ENCODE measurements around the gene GLA. TPM values are rescaled to one million over a fixed set of nuclear protein-coding genes. Genes with fewer than 3 reads are reported as not detected.

The GLA gene
- total and polyA plus RNA-seq, 2 donors (not counting 1 experiment from before 2014, with no cell fraction given): 22.1 to 42.7 TPM

DNA sequence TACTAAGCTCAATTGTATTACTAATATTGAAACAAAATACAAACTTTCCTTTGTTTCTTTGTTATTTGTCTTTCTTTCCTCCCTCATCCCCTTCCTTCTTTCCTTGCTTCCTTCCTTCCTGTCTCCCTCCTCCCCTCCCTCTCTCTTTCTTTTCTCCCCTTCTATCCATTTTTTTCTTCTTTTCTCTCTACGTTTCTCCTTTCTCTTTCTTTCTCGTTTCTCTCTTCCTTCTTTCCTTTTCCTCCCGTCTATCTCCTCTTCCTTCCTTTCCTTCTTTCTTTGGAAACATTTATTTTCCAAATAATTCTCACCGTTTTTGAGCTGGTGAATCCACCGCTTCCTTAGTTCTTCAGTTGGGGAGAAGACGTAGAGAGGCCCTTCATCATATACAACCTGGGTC is 38.0 kb downstream of the GLA start:
- peaks cover 0 to 50% of the 10 kb centered on the region in 2 experiments for H3K36me3 ChIP-seq (replicated peaks in 1 of 2; ENCODE audit: control extremely low read depth in 1 of 2, control insufficient read depth in 1 of 2, extremely low read depth in 1 of 2, insufficient read depth in 2 of 2, low read length in 1 of 2)
- CTCF ChIA-PET: interaction anchor here (1.8 kb wide), 1 partner anchor 14 kb away, joined by 4 read pairs; no protein-coding TSS in a partner anchor

DNA sequence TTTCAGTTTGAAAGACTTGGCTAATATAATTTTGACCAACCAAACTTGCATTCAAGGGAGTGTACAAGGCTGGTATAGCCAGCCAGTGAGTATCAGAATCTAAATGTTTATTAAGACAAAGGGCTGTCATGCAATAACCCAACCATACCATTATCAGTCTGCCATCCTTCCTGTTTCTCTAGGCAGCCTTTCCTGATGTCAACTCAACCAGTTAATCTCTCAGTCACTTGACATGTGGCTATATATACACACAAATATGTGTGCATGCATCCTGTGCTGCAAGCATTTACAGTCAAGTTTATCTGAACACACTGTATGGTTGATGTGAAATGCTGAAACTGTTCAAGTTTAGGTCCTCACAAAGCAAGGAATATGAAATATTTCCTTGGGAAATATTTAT is 38.9 kb downstream of the GLA start:
- Histone ChIP-seq H3K4me3 (ENCODE audit: control extremely low read depth in 1 of 5, extremely low read depth in 1 of 5, insufficient read depth in 1 of 5, low read depth in 2 of 5, low read length in 4 of 5) (peak overlapping the region in 2 of 5 experiments; percentile 2 to 8), H3K79me2 (ENCODE audit: control insufficient read depth, insufficient read depth, low read length) (peaks cover 45% of the 10 kb centered on the region), H3K27me3 (replicated peaks in 1 of 4; ENCODE audit: control extremely low read depth in 1 of 4, control insufficient read depth in 3 of 4, insufficient read depth in 4 of 4, low read length in 3 of 4) (no peaks in the 10 kb centered on the region), H3K9ac (ENCODE audit: low read length) (no peak overlapping the region), H4K20me1 (ENCODE audit: control insufficient read depth, insufficient read depth, low read length, poor library complexity, severe bottlenecking) (no peaks in the 10 kb centered on the region), H3K9me3 (ENCODE audit: control extremely low read depth in 1 of 3, control insufficient read depth in 2 of 3, insufficient read depth in 1 of 3, low read length in 2 of 3) (no peaks in the 10 kb centered on the region), H2AFZ (ENCODE audit: insufficient read depth, low read depth, low read length, poor library complexity, severe bottlenecking) (no peak overlapping the region), H3K4me2 (replicated peaks; ENCODE audit: low read depth, low read length, poor library complexity, severe bottlenecking) (peak overlapping the region; percentile 49), H3K4me1 (ENCODE audit: control insufficient read depth in 2 of 2, insufficient read depth in 2 of 2, low read length in 2 of 2) (peaks cover 39 to 45% of the 10 kb centered on the region in 2 donors), H3K36me3 (replicated peaks in 1 of 2; ENCODE audit: control extremely low read depth in 1 of 2, control insufficient read depth in 1 of 2, extremely low read depth in 1 of 2, insufficient read depth in 2 of 2, low read length in 1 of 2) (peaks cover 0 to 41% of the 10 kb centered on the region in 2 experiments), H3K27ac (ENCODE audit: low read length in 2 of 2) (peak overlapping the region; percentile 68 to 85)
- peak; percentile 50 for DNase-seq
- intact Hi-C loops (cut with micrococcal nuclease): no loop called here
- H3K27me3 Mint-ChIP-seq: no peaks in the 10 kb centered on the region
- POLR2A ChIA-PET: no interaction called here
- H3K4me1 Mint-ChIP-seq: peaks cover 37% of the 10 kb centered on the region
- no peaks in the 10 kb centered on the region for H3K9me3 Mint-ChIP-seq (ENCODE audit: insufficient read depth)
- peak; percentile 54 for ATAC-seq (ENCODE audit: low read depth)
- TF ChIP-seq, protein P1, sequence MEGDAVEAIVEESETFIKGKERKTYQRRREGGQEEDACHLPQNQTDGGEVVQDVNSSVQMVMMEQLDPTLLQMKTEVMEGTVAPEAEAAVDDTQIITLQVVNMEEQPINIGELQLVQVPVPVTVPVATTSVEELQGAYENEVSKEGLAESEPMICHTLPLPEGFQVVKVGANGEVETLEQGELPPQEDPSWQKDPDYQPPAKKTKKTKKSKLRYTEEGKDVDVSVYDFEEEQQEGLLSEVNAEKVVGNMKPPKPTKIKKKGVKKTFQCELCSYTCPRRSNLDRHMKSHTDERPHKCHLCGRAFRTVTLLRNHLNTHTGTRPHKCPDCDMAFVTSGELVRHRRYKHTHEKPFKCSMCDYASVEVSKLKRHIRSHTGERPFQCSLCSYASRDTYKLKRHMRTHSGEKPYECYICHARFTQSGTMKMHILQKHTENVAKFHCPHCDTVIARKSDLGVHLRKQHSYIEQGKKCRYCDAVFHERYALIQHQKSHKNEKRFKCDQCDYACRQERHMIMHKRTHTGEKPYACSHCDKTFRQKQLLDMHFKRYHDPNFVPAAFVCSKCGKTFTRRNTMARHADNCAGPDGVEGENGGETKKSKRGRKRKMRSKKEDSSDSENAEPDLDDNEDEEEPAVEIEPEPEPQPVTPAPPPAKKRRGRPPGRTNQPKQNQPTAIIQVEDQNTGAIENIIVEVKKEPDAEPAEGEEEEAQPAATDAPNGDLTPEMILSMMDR (IDR thresholded peaks at IDR 0.05): no peak
- no peak for TF ChIP-seq EZH2 (IDR thresholded peaks at IDR 0.05; ENCODE audit: borderline replicate concordance, insufficient read depth, low read depth, low read length, poor library complexity, severe bottlenecking)
- peak overlapping the region; percentile 85 for H3K27ac Mint-ChIP-seq
- CTCF ChIA-PET: interaction anchor here (0.9 to 1.5 kb wide), 3 partner anchors 11 to 46 kb away, joined by 3 to 6 read pairs (median 5); partner anchors contain the start of gene RPL36A
- H3K4me3 Mint-ChIP-seq: peak overlapping the region; percentile 79

More for the DNA sequence above, 38.0 kb downstream of the GLA start:
- H3K27me3 Mint-ChIP-seq: no peaks in the 10 kb centered on the region
- DNase-seq (no peak), ATAC-seq (ENCODE audit: low read depth) (no peak)
- no peak overlapping the region for H3K4me3 ChIP-seq (ENCODE audit: control extremely low read depth in 1 of 5, extremely low read depth in 1 of 5, insufficient read depth in 1 of 5, low read depth in 2 of 5, low read length in 4 of 5)
- H3K9me3 Mint-ChIP-seq (ENCODE audit: insufficient read depth): no peaks in the 10 kb centered on the region
- intact Hi-C loops (cut with micrococcal nuclease): loop anchor here (2.0 kb wide), 1 partner anchor 21 kb away; the partner anchor contains the start of gene RPL36A
- no peak overlapping the region for H2AFZ ChIP-seq (ENCODE audit: insufficient read depth, low read depth, low read length, poor library complexity, severe bottlenecking)
- H3K9ac ChIP-seq (ENCODE audit: low read length): no peak overlapping the region
- peak overlapping the region; percentile 84 for H3K27ac Mint-ChIP-seq
- H4K20me1 ChIP-seq (ENCODE audit: control insufficient read depth, insufficient read depth, low read length, poor library complexity, severe bottlenecking): no peaks in the 10 kb centered on the region
- TF ChIP-seq EZH2 (IDR thresholded peaks at IDR 0.05; ENCODE audit: borderline replicate concordance, insufficient read depth, low read depth, low read length, poor library complexity, severe bottlenecking): no peak
- TF ChIP-seq, protein P1 (IDR thresholded peaks at IDR 0.05): peak; percentile 13
- H3K4me1 Mint-ChIP-seq: peaks cover 42% of the 10 kb centered on the region
- H3K4me2 ChIP-seq (replicated peaks; ENCODE audit: low read depth, low read length, poor library complexity, severe bottlenecking): peak overlapping the region; percentile 49
- WGBS (ENCODE audit: insufficient coverage): 83% methylated on average over 1 of the region's 6 CpGs
- H3K27ac ChIP-seq (ENCODE audit: low read length in 2 of 2): peak overlapping the region; percentile 41 to 85
- H3K4me1 ChIP-seq (ENCODE audit: control insufficient read depth in 2 of 2, insufficient read depth in 2 of 2, low read length in 2 of 2): peaks cover 39 to 45% of the 10 kb centered on the region in 2 donors
- H3K27me3 ChIP-seq (replicated peaks in 1 of 4; ENCODE audit: control extremely low read depth in 1 of 4, control insufficient read depth in 3 of 4, insufficient read depth in 4 of 4, low read length in 3 of 4): no peaks in the 10 kb centered on the region
- POLR2A ChIA-PET: no interaction called here
- H3K79me2 ChIP-seq (ENCODE audit: control insufficient read depth, insufficient read depth, low read length): peaks cover 45% of the 10 kb centered on the region
- no peaks in the 10 kb centered on the region for H3K9me3 ChIP-seq (ENCODE audit: control extremely low read depth in 1 of 3, control insufficient read depth in 2 of 3, insufficient read depth in 1 of 3, low read length in 2 of 3)
- H3K4me3 Mint-ChIP-seq: peak overlapping the region; percentile 59
